Endothelial cell of umbilical vein (primary cell): ENCODE data around the gene AKAP12. TPM values are rescaled to one million over a fixed set of nuclear protein-coding genes. Genes with fewer than 3 reads are reported as not detected.
A peak's percentile ranks its signal among the peaks of the same experiment; 100 is the strongest.

ENCODE experiments used
- BruUV-seq: library from RNA; stranded (reverse); fragments of 400-500 nt; replicated peaks from 2 replicates; lab custom pipeline; 2021; lab: Mats Ljungman, UMichigan
- CTCF ChIA-PET: fragments of 300-600, 350-600 bp; sonication (Branson Sonifier 250); formaldehyde crosslinking; loops from one replicate; lab custom pipeline; 2021; ENCODE audit warnings: antibody characterized with exemption, inconsistent platforms; lab: Charles Lee
- POLR2A ChIA-PET: fragments of 300-600, 350-600 bp; sonication (Branson Sonifier 250); formaldehyde crosslinking; loops from one replicate; lab custom pipeline; 2021; ENCODE audit warnings: antibody characterized with exemption, inconsistent platforms; lab: Charles Lee
- DNase-seq: peaks from one replicate; pipeline ENCODE4 v3.0.0-alpha.2; 2011; ENCODE audit warnings: low read depth, low spot score
- FAIRE-seq: peaks from 2 replicates; lab custom pipeline; 2011; peaks lifted over from hg19 to GRCh38; lab: Jason Lieb, UNC
- H2AFZ ChIP-seq: 2 replicates; pipeline ENCODE4 v1.6.0; 2012; ENCODE audit warnings: low read depth, low read length, control low read depth, inconsistent platforms
- H3K27ac ChIP-seq: 2 replicates; pipeline ENCODE4 v1.5.1; 2011; ENCODE audit warnings: low read depth, mild to moderate bottlenecking, control low read depth, low read length, moderate library complexity; ENCODE audit not compliant: insufficient read depth
- H3K27me3 ChIP-seq, 2 experiments: 2 replicates each; pipeline versions ENCODE4 v1.6.0 to v1.6.1; 2011; ENCODE audit warnings: low read length in 2 of 2, mixed read lengths in 1 of 2; ENCODE audit not compliant: control insufficient read depth in 2 of 2, insufficient read depth in 2 of 2
- H3K36me3 ChIP-seq, 2 experiments: 2 replicates in 1 of 2; 3 replicates in 1 of 2; pipeline ENCODE4 v1.5.1; 2011; ENCODE audit warnings: low read length in 2 of 2, mild to moderate bottlenecking in 1 of 2, moderate library complexity in 1 of 2; ENCODE audit not compliant: control insufficient read depth in 2 of 2, insufficient read depth in 2 of 2; ENCODE audit errors: extremely low read depth in 1 of 2
- H3K4me1 ChIP-seq: 3 replicates; pipeline ENCODE4 v1.5.1; 2011; ENCODE audit warnings: mild to moderate bottlenecking, low read length; ENCODE audit not compliant: control insufficient read depth, insufficient read depth; ENCODE audit errors: extremely low read depth
- H3K4me2 ChIP-seq: 2 replicates; pipeline ENCODE4 v1.6.1; 2011; ENCODE audit warnings: low read length, control low read depth, mixed read lengths; ENCODE audit not compliant: insufficient read depth
- H3K4me3 ChIP-seq, 3 experiments: fragments of 200-600 bp in 1 of 3; sonication (generic), shearing (Covaris generic) in 1 of 3; replicated peaks in 1 of 3; 2 replicates each; pipeline ENCODE4 v1.5.1; 2011 to 2016; ENCODE audit warnings: control low read depth in 3 of 3, low read length in 3 of 3, mild to moderate bottlenecking in 2 of 3, inconsistent platforms in 1 of 3, low read depth in 1 of 3, moderate library complexity in 1 of 3; ENCODE audit not compliant: insufficient read depth in 1 of 3
- H3K79me2 ChIP-seq: 2 replicates; pipeline ENCODE4 v1.6.0; 2012; ENCODE audit warnings: low read length, inconsistent platforms; ENCODE audit not compliant: control insufficient read depth, insufficient read depth
- H3K9ac ChIP-seq: replicated peaks from 2 replicates; pipeline ENCODE3; 2011; ENCODE audit warnings: low read length, control low read depth; ENCODE audit not compliant: insufficient read depth; ENCODE audit errors: extremely low read depth
- H3K9me1 ChIP-seq: replicated peaks from 3 replicates; pipeline ENCODE4 v1.6.0; 2011; ENCODE audit warnings: mild to moderate bottlenecking, low read length; ENCODE audit not compliant: control insufficient read depth, insufficient read depth; ENCODE audit errors: extremely low read depth
- H3K9me3 ChIP-seq: replicated peaks from 2 replicates; pipeline ENCODE4 v1.5.1; 2012; ENCODE audit warnings: low read length, inconsistent platforms; ENCODE audit not compliant: control insufficient read depth, insufficient read depth
- H4K20me1 ChIP-seq: replicated peaks from 2 replicates; pipeline ENCODE3; 2011; ENCODE audit warnings: mild to moderate bottlenecking, low read length; ENCODE audit not compliant: control insufficient read depth, insufficient read depth; ENCODE audit errors: extremely low read depth
- CTCF ChIP-seq, 2 donors: IDR thresholded peaks; 1 replicate in 1 of 2; 2 replicates in 1 of 2; pipeline ENCODE4 v1.5.1; 2011; ENCODE audit warnings: low read length in 2 of 2, mild to moderate bottlenecking in 2 of 2, moderate library complexity in 2 of 2, control low read depth in 1 of 2, inconsistent platforms in 1 of 2, low read depth in 1 of 2; ENCODE audit not compliant: insufficient read depth in 1 of 2; ENCODE audit errors: extremely low read depth in 1 of 2
- EZH2 ChIP-seq: IDR thresholded peaks from 2 replicates; pipeline ENCODE4 v1.6.1; 2012; ENCODE audit warnings: borderline replicate concordance, low read depth, mild to moderate bottlenecking, moderate library complexity, low read length, inconsistent platforms; ENCODE audit not compliant: severe bottlenecking
- FOS ChIP-seq: IDR thresholded peaks from 2 replicates; pipeline ENCODE4 v1.6.1; 2011; ENCODE audit warnings: mild to moderate bottlenecking, low read length, moderate library complexity, borderline replicate concordance; ENCODE audit not compliant: insufficient read depth
- GATA2 ChIP-seq: IDR thresholded peaks from 2 replicates; pipeline ENCODE4 v1.7.0; 2011; ENCODE audit warnings: low read depth, mild to moderate bottlenecking, moderate library complexity, mixed read lengths, low read length; ENCODE audit not compliant: insufficient read length, insufficient read depth
- JUN ChIP-seq: IDR thresholded peaks from 2 replicates; pipeline ENCODE4 v1.6.1; 2011; ENCODE audit warnings: borderline replicate concordance, low read depth; ENCODE audit not compliant: insufficient read length, insufficient read depth
- MAX ChIP-seq: IDR thresholded peaks from 2 replicates; pipeline ENCODE4 v1.6.1; 2011; ENCODE audit not compliant: insufficient read depth, insufficient read length
- MYC ChIP-seq: IDR thresholded peaks from one replicate; pipeline ENCODE4 v1.6.1; 2011; ENCODE audit warnings: mild to moderate bottlenecking, low read depth, low read length
- POLR2A ChIP-seq: IDR thresholded peaks from 2 replicates; pipeline ENCODE4 v1.6.1; 2012; ENCODE audit warnings: low read depth, mild to moderate bottlenecking, control low read depth, low read length
- POLR2AphosphoS5 ChIP-seq: IDR thresholded peaks from 2 replicates; pipeline ENCODE4 v1.6.1; 2012; ENCODE audit warnings: low read depth, mild to moderate bottlenecking, control low read depth, low read length, moderate library complexity; ENCODE audit not compliant: insufficient read depth
- dilution Hi-C: fragments of 300-500 bp; cut with MboI; formaldehyde crosslinking; loops from one replicate; pipeline ENCODE4 v1.15.0; 2019; ENCODE audit warnings: low sequenced_read_pairs; ENCODE audit not compliant: extremely low pct_ligation_motif_present
- intact Hi-C: fragments of 100-400 bp; cut with micrococcal nuclease; formaldehyde crosslinking; loops from one replicate; pipeline ENCODE4 v1.10.0; 2022
- polyA plus RNA-seq, 4 experiments: library from polyadenylated mRNA; depleted of rRNA in 3 of 4; stranded (reverse) in 3 of 4; unstranded in 1 of 4; fragments of >200 nt; gene quantifications; 2 replicates each; pipeline versions ENCODE4 v1.2.1 to v1.2.3, GENCODE V29; 2011 to 2012; ENCODE audit warnings: missing spikeins in 1 of 4
- total RNA-seq: library from RNA; stranded (reverse); gene quantifications from 2 replicates; pipeline ENCODE4 v1.2.3, GENCODE V29; 2021

Gene AKAP12
- total and polyA plus RNA-seq, 2 donors (not counting 3 experiments of a cell fraction or from before 2014, with no cell fraction given), result 46.9 to 340 TPM

- Histone ChIP-seq H3K27ac (peak overlapping the region; percentile 78), H3K79me2 (peaks cover 36% of the 10 kb centered on the region), H4K20me1 (no peaks in the 10 kb centered on the region), H3K9me3 (no peaks in the 10 kb centered on the region), H3K9ac (peak overlapping the region; percentile 66), H3K27me3 (no peaks in the 10 kb centered on the region), H3K4me2 (peak overlapping the region; percentile 86), H2AFZ (no peak overlapping the region), H3K36me3 (peaks cover 3 to 5% of the 10 kb centered on the region in 2 experiments), H3K4me1 (peaks cover 25% of the 10 kb centered on the region), H3K4me3 (peak overlapping the region in 1 of 3 experiments; percentile 21), H3K9me1 (no peaks in the 10 kb centered on the region)
- BruUV-seq, result TSS peak; percentile 81
- intact Hi-C loops (loop anchor here (1.0 to 2.0 kb wide), 2 partner anchors 16 to 17 kb away; no protein-coding TSS in a partner anchor), dilution Hi-C loops (no loop called here)
- POLR2A ChIA-PET, result interaction anchor here (0.6 to 2.4 kb wide), 3 partner anchors 11 to 16 kb away, joined by 3 to 14 read pairs (median 3); no protein-coding TSS in a partner anchor
- CTCF ChIA-PET, result interaction anchor here (0.9 to 2.3 kb wide), 4 partner anchors 15 to 482 kb away, joined by 3 to 15 read pairs (median 6); no protein-coding TSS in a partner anchor
- TF ChIP-seq MYC (no peak), POLR2A (no peak), CTCF (IDR thresholded peaks at IDR 0.05; ENCODE audit: extremely low read depth in 1 of 2, insufficient read depth in 1 of 2, low read depth in 1 of 2, low read length in 2 of 2) (no peak), POLR2AphosphoS5 (peak; percentile 78), EZH2 (no peak), FOS (peak; percentile 30), MAX (no peak), JUN (peak; percentile 29), GATA2 (no peak)
- DNase-seq (peak; percentile 73), FAIRE-seq (peak; percentile 81)
Observed at GRCh38 chr6:151374036-151374683, 134.4 kb downstream of the AKAP12 start.
